OCI-LY3 (cell line): ENCODE measurements around the gene GABRA4.

ENCODE experiments used
- CTCF ChIP-seq: fragments of 200-600, 300-600 bp; sonication (generic); IDR thresholded peaks from 2 replicates; pipeline ENCODE4 v1.5.1; 2014; ENCODE audit warnings: antibody characterized with exemption, low read length, low read depth
- EZH2phosphoT487 ChIP-seq: fragments of 200-600 bp; shearing (Covaris generic); IDR thresholded peaks from 2 replicates; pipeline ENCODE4 v1.6.1; 2018; ENCODE audit warnings: antibody characterized with exemption, mixed run types, low read depth

GRCh38 chr4:46878641-46879040 lies 114.7 kb downstream of the GABRA4 start:
- TF ChIP-seq CTCF (no peak), EZH2phosphoT487 (no peak)
